Stimulated activated CD4-positive, alpha-beta T cell treated with anti-CD3 and anti-CD28 coated beads, Interleukin-2, amount 100 ng/mL, for 24 hours (primary cell): ENCODE results near the gene SLC4A5.

Source experiments
- DNase-seq, 2 donors: peaks; one replicate each; pipeline ENCODE4 v3.0.0-alpha.2; 2020

SLC4A5 gene, protein sequence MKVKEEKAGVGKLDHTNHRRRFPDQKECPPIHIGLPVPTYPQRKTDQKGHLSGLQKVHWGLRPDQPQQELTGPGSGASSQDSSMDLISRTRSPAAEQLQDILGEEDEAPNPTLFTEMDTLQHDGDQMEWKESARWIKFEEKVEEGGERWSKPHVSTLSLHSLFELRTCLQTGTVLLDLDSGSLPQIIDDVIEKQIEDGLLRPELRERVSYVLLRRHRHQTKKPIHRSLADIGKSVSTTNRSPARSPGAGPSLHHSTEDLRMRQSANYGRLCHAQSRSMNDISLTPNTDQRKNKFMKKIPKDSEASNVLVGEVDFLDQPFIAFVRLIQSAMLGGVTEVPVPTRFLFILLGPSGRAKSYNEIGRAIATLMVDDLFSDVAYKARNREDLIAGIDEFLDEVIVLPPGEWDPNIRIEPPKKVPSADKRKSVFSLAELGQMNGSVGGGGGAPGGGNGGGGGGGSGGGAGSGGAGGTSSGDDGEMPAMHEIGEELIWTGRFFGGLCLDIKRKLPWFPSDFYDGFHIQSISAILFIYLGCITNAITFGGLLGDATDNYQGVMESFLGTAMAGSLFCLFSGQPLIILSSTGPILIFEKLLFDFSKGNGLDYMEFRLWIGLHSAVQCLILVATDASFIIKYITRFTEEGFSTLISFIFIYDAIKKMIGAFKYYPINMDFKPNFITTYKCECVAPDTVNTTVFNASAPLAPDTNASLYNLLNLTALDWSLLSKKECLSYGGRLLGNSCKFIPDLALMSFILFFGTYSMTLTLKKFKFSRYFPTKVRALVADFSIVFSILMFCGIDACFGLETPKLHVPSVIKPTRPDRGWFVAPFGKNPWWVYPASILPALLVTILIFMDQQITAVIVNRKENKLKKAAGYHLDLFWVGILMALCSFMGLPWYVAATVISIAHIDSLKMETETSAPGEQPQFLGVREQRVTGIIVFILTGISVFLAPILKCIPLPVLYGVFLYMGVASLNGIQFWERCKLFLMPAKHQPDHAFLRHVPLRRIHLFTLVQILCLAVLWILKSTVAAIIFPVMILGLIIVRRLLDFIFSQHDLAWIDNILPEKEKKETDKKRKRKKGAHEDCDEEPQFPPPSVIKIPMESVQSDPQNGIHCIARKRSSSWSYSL

DNA sequence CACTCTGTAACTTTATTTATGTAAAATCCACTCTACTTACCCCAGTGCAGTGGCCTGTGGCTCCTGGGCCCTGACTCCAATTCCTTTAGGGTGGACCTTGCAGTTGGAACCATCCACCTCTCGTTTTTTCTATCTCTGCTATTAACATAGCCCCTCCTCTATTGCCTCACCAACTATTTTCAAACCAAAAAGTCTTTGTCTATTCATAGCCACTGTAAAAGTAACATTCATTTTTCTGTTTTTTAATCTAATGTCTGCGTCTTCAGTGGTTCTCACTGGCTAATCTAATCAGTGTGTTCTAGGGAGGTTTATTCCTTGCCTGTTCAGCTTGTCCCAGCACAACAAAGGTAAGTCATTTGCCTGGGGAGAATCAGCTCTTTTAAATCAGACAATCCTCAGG is at the start of gene SLC4A5:
Gene SLC4A5, minus strand, starts transcription at position 101 of the 400 bp plus-strand sequence. CDS start 28,393 bp downstream, outside the sequence.
- no peak for DNase-seq

DNA sequence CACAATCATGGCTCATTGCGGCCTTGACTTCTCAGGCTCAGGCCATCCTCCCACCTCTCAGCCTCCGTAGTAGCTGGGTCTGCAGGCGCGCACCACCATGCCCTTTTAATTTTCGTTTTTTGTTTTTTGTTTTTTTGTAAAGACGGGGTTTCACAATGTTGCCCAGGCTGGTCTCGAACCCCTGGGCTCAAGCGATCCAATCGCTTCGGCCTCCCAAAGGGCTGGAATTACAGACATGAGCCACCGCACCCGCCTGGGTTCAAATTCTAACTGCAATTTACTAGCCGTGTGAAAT is 49.2 kb upstream of the SLC4A5 start:
- DNase-seq: no peak

DNA sequence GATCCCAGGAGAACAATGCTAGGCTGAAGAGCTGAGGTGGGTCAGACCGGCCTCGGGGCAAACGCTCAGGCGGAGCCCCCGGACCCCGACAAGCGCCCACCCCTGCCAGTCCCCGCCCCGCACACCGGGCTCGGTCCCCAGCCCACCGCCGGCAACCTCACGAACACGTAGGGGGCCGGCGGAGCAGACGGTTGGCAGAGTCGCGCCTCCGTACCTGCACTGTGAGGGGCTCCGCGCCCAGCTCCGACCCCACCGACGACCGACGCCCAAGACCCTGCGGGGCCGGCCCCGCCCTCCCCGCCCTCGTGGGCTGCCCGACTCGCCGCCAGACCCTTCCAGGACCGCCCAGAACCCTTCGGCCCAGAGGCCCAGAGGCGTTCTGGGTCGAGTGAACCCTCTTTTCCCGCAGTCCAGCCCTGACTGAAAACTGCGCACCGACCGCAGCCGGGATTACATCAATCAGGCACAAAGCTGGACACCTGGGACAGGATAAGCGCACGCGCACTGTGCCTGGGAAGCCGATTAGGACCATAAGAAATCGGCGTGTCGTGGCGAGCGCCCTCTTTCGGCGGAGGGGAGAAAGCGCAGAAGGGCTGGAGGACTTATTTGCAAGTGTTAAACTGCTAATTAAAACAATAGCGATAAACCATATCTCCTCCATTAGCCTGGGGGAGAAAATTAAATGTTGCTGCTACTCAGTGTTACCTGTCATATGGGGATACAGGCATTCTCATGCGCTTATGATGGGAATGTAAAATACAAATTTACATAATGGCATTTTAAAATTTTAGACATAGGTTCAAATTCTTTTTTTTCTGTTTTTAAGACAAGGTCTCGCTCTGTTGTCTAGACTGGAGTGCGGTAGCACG is 48.6 kb upstream of the SLC4A5 start:
- peak; percentile 97 for DNase-seq

DNA sequence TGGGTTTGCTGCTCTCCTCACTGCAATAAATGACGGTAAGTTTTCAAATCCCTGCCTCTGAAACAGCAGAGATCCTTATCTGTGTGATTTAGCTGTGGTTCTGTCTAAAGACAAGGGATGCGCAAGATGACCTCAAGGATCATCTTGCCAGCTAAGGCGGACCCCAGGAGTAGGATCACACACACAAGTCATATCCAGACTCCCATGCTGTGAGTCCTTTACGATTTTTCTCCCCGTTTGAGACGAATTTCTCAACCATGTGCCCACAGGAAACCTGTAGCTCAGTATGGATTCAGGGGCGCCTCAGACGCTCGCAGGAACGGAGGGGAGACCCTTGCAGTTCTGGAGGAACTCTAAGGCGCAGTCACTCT is 48.0 kb upstream of the SLC4A5 start:
- no peak for DNase-seq

DNA sequence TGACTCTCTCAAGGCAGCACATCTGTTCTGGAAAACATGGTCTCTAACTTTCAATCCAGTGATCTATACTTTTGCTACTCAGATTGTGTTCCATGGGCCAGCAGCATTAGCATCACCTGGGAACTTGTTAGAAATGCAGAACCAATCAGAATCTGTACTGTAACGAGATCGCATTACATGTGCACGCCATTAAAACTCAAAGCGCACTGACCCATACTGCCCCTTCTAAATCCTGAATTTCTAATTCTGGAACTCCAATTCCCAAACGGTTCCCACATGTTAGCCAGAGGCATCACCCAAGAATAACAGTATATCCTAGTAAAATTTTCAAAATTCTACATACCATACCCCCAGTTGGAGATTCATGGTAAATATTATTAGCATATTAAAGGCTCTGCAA is 47.4 kb upstream of the SLC4A5 start:
- DNase-seq: no peak

DNA sequence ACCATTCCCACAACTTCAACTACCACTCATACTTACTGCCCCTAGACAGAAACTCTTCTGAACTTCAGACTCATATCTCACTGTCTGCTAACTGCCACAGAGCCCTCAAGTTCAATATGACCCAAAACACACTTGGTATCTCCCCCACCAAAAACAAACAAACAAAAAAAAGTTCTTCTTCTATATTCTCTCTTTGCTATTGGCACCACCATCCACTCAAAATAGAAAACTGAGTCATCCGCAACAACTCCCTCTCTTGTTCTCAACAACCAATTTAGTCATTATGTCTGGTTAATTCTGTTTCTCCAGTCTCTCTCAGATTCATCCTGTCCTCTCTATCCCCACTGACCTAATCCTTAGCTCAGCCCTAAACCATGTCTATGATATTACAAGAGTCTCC is 44.1 kb upstream of the SLC4A5 start:
- no peak for DNase-seq

DNA sequence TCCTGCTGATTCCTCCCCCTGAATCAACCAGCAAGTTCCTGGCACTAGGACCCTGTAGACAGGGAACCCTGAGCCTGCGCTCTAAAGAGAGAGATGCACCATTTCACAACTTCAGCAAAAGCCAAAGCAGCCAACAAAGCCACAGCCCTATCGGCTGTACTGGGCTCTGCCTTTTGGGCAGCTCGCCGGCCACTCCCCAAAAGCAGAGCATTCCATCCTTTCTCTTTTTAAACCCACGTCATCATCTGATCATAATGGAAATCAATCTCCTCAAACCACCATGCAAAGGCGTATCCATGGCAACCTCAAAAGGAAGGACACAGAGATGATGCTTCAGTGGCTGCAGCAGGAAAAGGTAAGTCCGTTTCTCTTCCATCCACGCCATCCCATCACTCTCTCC is 42.2 kb upstream of the SLC4A5 start:
- DNase-seq: no peak

DNA sequence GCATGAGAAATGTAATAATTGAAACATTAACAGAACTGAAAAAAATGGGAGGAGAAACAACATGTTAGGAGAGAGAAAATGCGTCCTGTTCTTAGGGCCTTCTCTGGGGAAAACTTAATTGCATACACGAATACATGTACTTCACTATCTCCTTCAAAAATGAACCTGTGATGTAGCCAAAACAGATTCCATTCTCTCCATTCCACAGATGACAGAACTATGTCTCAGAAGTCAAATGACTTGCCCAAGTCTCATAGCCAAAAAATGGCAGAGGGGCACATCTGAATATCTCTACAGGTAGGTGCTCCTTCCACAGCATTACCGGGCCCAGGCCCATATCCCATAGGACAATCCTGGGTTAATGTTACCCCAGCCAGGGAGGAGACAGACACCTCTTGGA is 40.8 kb upstream of the SLC4A5 start:
- DNase-seq: no peak

DNA sequence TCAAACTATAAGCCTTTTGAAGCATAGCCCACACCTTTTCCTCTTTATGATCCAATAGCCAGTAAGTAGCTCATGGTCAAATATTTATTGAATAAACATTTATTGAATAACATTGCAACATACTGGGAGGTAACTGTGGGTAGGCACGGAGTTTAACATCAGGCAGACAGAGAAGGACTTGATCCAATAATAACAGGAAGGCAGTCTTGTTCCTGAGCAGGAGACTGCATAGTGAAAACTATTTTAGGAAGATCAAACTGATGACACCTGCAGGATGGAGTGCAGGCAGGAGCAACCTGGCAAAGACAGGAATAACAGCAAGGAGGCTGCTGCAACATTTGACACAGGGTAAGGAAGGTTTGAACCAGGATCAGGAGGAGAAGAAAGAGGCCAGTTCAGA is 40.0 kb upstream of the SLC4A5 start:
- no peak for DNase-seq

DNA sequence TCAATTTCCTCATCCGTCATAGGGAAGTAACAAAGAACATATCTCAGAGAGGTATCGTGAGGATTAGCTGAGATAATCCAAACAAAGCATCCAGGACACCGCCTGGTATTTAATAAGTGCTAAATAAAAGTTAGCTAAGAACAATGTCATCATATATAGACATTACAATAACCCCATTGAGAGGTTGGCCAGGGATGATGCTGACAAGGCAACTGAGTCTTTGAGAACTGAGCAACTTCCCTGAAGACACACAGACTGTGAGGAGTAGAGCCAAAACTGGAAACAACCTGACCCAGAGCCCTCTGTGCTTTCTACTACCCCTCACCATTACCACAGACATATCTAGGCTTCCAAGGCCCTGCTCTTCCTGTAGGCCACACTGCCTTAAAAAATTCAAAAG is 38.5 kb upstream of the SLC4A5 start:
- DNase-seq: no peak

DNA sequence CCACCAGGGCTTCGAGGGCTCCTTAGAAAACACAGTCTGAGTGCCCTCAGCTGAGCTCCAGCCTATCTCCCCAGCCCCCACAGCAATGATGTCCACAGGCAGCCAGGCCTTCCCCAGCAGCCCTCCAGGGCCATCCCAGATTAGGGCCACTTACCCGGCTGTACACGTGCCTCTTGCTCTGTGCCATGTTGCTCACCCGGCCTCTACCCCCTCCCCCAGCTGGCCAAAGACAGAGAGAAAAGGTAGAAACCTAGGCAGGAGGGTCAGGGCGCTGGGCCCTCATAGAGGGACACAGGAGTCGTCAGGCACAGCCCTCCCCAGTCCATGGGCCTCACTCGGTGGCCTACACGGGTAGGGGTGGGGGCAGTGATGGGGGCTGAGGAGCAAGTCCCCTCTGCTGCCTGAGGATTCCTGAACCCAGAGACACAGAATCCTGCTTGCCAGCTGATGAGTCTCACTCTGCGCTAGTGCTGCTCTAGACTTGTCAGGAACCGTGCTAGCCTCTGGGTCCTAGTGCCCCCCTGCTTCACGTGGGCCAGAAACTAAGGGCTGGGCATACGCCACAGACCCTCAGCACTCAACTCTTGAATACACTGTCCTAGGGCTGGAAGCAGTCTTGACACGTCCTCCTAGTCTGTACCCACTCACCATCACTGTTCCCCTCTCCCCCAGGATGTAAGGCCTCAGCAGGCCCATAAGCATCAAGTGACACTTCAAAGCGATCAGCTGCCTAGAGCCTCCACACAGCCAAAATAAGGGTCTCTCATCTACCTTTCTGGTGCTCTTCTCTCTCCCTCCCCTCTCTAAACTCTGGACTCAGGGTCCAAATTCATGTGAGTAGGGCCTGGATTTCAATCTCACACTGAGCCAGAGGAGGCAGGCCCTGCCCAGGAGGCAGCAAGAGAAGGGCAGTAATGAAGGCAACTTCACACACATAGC is 36.9 kb upstream of the SLC4A5 start, which contains the start of gene DCTN1:
Gene DCTN1, minus strand, starts transcription at position 461 of the 939 bp plus-strand sequence. Its CDS starts 274 bp downstream, at position 187.
- peak in 1 of 2 donors; percentile 21 for DNase-seq

DNA sequence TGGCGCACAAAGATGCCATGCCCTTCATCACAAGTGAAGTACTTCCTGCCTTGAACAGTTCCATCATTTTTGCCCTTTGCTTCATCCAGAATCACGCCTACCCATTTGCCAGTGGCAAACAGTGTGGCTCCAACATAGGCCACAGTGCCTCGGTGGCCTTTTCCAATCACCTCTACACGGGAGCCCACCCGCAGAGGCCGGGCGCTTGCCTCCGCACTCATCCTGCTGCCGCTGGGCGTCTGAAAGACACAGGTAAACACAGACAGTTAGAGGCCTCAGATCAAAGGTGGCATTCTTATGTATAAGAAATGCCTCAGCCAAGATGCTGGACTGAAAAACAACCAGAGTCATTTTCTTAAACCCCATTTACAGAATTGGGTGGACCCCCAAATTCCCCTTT is 34.8 kb upstream of the SLC4A5 start:
- no peak for DNase-seq

DNA sequence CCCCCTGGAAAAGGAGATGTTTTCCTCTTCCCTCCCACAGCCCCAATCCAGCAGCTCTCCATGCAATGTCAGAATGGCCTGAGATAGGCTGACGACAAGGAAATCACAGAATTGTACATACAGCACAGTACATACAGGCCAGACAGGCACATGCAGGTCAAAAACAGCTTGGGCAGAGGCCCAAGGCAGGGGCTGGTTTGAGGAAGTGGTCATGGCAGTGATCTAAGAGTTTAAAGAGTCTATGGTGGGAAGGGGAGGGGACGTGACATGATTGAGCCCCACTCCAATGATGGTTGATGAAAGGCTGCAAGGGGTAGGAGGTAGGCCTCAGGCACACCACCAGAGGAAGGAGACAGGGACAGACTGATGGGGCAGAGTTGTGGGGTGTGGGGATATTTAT is 32.6 kb upstream of the SLC4A5 start:
- no peak for DNase-seq

DNA sequence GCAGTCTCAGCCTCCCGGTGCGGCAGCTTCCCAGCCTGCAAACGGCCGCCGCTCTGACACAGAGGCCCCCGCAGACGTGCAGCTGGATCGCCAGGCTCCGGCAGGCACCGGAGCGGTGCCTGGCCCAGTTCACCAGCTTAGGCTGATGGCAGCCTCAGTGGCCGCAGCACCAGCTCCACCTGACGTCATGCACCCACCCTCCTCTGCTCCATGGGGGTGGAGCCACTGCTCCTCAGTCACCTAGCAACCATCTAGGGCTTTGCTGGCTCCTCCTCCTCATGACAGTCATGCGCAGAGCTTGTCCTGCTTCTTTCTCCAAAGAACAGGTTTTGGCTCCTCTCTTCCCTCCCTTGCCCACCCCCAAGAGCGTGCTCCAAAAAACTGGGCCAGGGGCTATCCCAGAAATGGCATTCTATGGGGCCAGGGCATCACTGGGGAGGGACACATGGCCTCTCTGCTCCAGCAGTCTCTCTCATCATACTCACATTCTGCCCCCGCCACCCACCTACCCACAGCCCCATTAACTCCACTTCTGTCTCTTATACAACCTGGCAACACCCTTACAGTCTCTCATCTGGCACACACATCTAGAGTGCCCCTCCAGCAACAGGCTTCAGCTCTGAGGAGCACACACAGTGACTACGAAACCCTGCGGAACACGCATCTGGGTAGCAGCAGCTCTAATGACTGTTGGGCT is 31.4 kb upstream of the SLC4A5 start:
- DNase-seq: no peak

DNA sequence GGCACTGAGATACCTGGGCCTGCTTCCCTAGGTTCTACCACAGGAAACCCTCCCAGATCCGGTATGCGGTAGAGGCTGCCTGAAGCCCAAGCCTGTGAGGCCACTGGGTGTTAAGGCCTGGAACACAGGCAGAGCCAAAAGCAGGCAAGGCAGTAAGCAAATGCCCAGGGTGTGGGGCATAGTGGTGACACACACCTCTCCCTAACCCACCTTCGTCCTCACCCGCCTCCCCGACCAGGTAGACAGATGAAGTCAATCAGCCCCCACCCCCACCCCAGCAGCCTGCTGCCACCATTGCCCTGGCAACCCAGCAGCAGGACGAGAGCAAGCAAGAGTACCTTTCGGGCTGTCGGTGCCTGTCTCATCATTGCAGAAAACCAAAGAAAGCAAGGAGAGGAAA is 30.8 kb upstream of the SLC4A5 start:
- no peak for DNase-seq

DNA sequence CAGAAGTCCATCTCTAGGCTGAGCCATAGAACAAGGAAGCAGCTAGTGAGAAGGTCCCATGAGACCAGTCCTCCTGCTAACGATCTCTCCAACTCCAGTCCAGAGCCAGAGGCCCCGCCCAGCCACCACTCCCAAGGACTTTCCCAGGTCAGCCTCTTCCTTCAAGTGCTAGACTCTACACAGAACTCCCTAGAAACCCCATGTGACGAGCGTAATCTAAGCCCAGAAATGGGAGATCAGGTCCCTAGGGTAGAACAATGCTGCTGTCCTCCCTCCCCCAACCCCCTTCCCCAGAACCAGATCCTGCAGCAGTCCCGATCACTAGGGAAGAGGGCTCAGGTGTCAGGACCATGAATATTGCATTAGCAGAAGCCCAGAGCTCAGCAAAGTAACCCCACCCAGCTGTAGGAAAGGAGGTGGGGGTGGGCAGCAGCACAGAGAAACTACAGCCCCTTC is 30.0 kb upstream of the SLC4A5 start:
- no peak for DNase-seq

DNA sequence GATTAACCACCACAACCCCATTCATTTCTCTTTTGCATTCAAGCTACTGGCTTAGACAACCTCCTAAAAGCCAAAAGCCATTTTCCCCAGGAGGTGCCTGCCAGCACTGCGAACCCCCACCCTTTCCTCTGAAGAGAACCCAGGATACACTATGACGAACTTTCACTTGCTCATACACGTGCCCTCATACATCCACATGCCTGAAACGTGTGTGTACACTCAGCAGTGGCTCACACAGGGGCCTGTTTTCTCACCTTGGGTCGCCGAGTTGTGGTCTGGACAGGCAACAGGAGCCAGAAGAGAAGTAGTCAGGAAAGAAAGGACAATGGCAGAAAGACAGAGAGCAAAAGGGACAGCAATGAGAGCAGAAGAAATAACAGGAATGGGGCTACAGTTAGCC is 29.5 kb upstream of the SLC4A5 start:
- DNase-seq: no peak

DNA sequence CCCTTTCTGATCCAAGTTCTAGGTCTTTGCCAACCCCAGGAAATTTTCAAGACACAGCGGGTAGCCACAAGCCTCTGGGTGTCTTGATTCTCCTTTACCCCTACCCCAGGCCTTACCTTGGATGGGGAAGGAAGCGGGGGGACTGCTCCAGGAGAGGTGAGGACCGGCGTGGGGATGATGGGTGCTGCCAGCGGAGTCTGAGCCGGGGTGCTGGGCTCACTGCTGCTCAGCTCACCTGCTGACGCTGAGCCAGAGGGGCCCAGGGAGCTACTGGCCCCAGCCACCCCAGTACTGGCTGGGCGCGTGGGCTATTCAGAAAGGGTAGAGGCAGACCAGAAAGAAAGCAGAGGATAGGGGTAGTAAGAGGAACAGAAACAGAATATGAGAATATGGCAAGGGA is 28.2 kb upstream of the SLC4A5 start:
- no peak for DNase-seq

DNA sequence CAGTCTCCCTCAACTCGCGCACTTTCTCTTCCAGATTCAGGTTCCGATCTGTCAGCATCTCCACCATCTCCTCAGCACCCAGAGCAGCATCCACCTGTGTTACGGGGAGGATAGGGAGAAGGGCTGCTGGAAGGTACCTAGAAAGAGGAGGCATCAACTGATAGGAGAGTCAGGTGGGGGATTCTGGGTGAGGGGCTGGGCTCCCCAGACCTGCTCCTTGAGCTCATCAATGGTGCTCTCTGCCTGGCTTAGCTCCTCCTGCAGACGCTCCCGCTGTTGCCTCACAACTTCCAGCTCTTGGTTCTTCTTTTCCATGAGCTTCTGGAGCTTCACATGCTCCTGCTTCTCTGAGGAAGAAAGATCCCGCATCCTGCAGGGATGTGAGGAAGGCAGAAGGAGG is 26.8 kb upstream of the SLC4A5 start:
- no peak for DNase-seq

DNA sequence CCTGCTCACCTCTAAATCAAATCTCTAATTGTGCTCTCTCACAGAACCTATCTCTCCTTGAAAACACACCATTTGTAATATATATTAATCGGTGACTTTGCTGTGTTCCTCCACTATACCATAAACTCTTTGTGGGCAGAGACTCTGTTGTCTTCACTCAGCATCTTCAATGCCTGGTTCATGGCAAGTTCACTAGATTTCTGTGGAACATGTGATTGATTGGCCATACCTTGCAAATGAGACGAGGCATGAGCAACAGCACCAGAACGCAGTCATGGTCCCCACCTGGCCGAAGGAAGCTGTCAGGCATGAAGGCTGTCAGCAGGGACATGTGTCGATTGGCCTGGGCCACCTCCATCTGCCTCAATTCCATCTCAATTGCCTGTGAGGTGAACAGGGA is 25.3 kb upstream of the SLC4A5 start:
- DNase-seq: no peak

DNA sequence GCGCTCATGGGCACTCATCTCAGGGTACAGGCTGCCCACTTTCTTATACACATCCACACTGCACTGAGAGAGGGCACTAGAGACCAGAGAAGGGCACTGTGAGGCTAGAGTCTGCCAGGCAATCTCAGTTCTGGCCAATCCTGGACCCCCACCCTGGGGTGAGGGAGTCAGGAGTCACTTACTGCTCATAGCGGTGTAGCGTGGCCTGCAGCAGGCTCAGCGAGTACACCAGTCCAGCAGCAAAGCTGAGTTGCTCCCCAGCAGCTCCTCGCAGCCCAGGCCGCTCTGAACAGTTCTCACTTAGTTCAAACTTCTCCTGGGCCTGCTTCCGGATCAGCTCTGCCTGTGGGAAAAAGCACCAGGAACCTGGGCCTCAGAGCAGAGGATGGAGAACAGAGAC is 24.6 kb upstream of the SLC4A5 start:
- no peak for DNase-seq
